Hepatocyte (in vitro differentiated cells): ENCODE results near the gene SLC9A5.

Experiments
- CTCF ChIP-seq: fragments of 200-600 bp; sonication (generic); IDR thresholded peaks from 2 replicates; pipeline ENCODE4 v1.5.1; 2016; ENCODE audit warnings: antibody characterized with exemption, mild to moderate bottlenecking; ENCODE audit not compliant: poor library complexity
- EZH2 ChIP-seq: fragments of 200-600 bp; sonication (generic); IDR thresholded peaks from 2 replicates; pipeline ENCODE4 v1.6.1; 2016; ENCODE audit warnings: antibody characterized with exemption, mild to moderate bottlenecking, borderline replicate concordance

GRCh38 chr16:67226295-67226803 lies 22.4 kb upstream of the SLC9A5 start:
- TF ChIP-seq CTCF (no peak), EZH2 (no peak)
